ENCODE data around the gene ACP1. TPM values are rescaled to one million over a fixed set of nuclear protein-coding genes. Genes with fewer than 3 reads are reported as not detected.
A peak's percentile ranks its signal among the peaks of the same experiment; 100 is the strongest.

The ACP1 gene
- total RNA-seq, 1 experiment from 2014 or later, result 90.9 TPM

DNA sequence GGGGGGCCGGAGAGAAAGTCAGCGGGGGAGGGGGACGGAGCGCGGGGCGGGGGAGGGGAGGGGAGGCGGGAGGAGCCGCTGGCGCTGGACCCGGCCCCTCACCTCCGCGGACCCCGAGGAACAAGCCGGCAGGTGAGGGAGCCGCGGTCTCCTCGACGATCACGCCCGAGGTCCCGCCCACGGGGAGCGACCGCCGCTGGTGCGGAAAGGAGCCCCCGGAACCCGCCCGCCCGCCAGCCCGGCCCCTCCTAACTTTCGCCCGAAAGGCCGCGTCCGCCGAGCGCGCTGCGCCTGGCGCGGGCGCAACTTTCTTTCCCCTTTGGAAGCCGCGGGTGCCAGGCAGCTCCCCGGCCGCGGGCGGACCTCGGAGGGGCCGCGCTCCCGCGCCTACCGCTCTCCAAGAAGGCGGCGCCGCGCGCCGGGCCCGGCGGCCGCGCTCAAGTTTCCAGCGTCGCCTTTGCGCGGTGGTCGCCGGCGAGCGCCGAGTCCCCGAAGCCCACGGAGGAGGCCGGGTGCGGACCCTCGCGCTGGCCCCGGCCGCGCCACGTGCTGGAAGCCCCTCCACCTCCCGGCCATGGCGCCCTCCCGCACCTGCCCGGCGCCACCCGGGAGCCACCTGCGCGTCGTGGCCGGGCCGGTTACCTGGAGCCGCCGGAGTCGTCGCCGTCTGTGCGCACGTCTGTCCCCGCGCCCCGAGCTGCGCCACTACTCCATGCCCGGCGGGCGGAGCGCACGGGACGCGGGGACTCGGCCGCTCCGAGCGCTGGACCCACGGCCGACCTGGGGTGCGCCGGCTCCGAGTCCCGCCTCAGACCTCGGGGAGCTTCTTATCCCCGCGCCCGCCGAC is 23.4 kb downstream of the ACP1 start, which contains the start of gene ALKAL2:
Gene ALKAL2 (minus strand): TSS at position 181 of the 847 bp plus-strand sequence. CDS start 256 bp downstream, outside the sequence.
- peak; percentile 39; the same call in 1 of the 2 replicates for ATAC-seq
- BruUV-seq (replicated peaks), result no TSS peak
- POLR2A ChIA-PET, result interaction anchor here (0.7 kb wide), 2 partner anchors 216 to 346 kb away, joined by 3 to 4 read pairs; no protein-coding TSS in a partner anchor
- no peak for DNase-seq (ENCODE audit: low read depth, low spot score)
- Histone ChIP-seq H3K27me3 (ENCODE audit: control insufficient read depth, insufficient read depth, low read length) (peaks cover 16% of the 10 kb centered on the region), H3K4me3 (ENCODE audit: low read depth in 2 of 2, low read length in 2 of 2) (peak within 1 kb of the TSS in 1 of 2 experiments; percentile 11; a peak in 2 of 4 replicates), H3K27ac (ENCODE audit: low read length) (no peak within 1 kb of the TSS), H3K36me3 (ENCODE audit: control insufficient read depth, insufficient read depth, low read length) (no peaks in the 10 kb centered on the region), H3K4me1 (ENCODE audit: control insufficient read depth, insufficient read depth, low read length) (no peaks in the 10 kb centered on the region; the same call in none of the 2 replicates), H3K9me3 (ENCODE audit: control insufficient read depth, insufficient read depth, low read depth, low read length) (no peaks in the 10 kb centered on the region)
- in situ Hi-C loops (cut with HindIII; ENCODE audit: low pct_unique_long_range_greater_than_20kb, low sequenced_read_pairs), result no loop called here
- TF ChIP-seq, protein P1, sequence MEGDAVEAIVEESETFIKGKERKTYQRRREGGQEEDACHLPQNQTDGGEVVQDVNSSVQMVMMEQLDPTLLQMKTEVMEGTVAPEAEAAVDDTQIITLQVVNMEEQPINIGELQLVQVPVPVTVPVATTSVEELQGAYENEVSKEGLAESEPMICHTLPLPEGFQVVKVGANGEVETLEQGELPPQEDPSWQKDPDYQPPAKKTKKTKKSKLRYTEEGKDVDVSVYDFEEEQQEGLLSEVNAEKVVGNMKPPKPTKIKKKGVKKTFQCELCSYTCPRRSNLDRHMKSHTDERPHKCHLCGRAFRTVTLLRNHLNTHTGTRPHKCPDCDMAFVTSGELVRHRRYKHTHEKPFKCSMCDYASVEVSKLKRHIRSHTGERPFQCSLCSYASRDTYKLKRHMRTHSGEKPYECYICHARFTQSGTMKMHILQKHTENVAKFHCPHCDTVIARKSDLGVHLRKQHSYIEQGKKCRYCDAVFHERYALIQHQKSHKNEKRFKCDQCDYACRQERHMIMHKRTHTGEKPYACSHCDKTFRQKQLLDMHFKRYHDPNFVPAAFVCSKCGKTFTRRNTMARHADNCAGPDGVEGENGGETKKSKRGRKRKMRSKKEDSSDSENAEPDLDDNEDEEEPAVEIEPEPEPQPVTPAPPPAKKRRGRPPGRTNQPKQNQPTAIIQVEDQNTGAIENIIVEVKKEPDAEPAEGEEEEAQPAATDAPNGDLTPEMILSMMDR (IDR thresholded peaks at IDR 0.05), result no peak
- TF ChIP-seq TCF7L2 (IDR thresholded peaks at IDR 0.05; ENCODE audit: low read depth, low read length) (no peak), POLR2AphosphoS5 (IDR thresholded peaks at IDR 0.05; ENCODE audit: low read depth, low read length) (no peak), SIN3A (IDR thresholded peaks at IDR 0.05; ENCODE audit: borderline replicate concordance, insufficient read depth, low read depth, low read length) (no peak)
- TF ChIP-seq, protein P2, sequence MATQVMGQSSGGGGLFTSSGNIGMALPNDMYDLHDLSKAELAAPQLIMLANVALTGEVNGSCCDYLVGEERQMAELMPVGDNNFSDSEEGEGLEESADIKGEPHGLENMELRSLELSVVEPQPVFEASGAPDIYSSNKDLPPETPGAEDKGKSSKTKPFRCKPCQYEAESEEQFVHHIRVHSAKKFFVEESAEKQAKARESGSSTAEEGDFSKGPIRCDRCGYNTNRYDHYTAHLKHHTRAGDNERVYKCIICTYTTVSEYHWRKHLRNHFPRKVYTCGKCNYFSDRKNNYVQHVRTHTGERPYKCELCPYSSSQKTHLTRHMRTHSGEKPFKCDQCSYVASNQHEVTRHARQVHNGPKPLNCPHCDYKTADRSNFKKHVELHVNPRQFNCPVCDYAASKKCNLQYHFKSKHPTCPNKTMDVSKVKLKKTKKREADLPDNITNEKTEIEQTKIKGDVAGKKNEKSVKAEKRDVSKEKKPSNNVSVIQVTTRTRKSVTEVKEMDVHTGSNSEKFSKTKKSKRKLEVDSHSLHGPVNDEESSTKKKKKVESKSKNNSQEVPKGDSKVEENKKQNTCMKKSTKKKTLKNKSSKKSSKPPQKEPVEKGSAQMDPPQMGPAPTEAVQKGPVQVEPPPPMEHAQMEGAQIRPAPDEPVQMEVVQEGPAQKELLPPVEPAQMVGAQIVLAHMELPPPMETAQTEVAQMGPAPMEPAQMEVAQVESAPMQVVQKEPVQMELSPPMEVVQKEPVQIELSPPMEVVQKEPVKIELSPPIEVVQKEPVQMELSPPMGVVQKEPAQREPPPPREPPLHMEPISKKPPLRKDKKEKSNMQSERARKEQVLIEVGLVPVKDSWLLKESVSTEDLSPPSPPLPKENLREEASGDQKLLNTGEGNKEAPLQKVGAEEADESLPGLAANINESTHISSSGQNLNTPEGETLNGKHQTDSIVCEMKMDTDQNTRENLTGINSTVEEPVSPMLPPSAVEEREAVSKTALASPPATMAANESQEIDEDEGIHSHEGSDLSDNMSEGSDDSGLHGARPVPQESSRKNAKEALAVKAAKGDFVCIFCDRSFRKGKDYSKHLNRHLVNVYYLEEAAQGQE (IDR thresholded peaks at IDR 0.05; ENCODE audit: insufficient read depth in 1 of 2, low read depth in 2 of 2, low read length in 1 of 2), result no peak
- intact Hi-C loops (cut with micrococcal nuclease; ENCODE audit: unreplicated experiment), result no loop called here
- CTCF ChIA-PET, result interaction anchor here (0.7 kb wide), 1 partner anchor 78 kb away, joined by 9 read pairs; no protein-coding TSS in a partner anchor

DNA sequence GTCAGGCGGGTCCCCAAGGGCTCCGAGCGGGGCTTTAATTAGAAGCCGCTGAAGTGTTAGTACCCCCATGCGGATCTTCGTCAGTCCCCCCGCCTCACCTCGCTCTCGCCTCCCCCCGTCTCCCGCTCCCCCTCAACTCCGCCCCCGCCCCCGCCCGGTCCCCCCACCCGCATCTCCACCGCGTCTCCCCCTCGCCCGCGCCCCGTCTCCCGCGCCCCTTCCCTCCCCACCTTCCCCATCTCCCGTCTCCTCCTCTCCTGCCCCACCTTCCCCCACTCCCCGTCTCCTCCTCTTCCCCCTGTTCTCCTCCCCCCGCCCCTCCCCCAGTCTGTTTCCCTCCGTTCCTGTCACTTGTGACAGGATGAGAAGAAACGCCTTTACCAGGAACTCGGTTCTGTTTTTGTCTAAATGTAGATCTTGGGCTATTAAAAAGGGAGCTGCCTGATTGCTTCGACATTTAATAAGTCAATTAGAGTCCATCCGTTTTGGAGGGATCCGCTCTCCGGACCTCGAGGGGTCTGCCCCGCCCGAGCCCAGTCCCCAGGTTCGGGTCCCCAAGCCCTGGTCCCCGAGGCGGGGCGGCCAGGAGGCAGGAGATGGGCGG is 24.1 kb downstream of the ACP1 start:
- ChIA-PET CTCF (no interaction called here), POLR2A (interaction anchor here (0.7 kb wide), 1 partner anchor 345 kb away, joined by 3 read pairs; no protein-coding TSS in a partner anchor)
- no peak for ATAC-seq
- BruUV-seq (replicated peaks), result no TSS peak
- TF ChIP-seq, protein P1 (IDR thresholded peaks at IDR 0.05), result no peak
- H3K4me1 ChIP-seq (ENCODE audit: control insufficient read depth, insufficient read depth, low read length), result no peaks in the 10 kb centered on the region; the same call in none of the 2 replicates
- no peak for DNase-seq (ENCODE audit: low read depth, low spot score)
- H3K36me3 ChIP-seq (ENCODE audit: control insufficient read depth, insufficient read depth, low read length), result no peaks in the 10 kb centered on the region
- peaks cover 16% of the 10 kb centered on the region for H3K27me3 ChIP-seq (ENCODE audit: control insufficient read depth, insufficient read depth, low read length)
- intact Hi-C loops (cut with micrococcal nuclease; ENCODE audit: unreplicated experiment), result no loop called here
- no peak overlapping the region for H3K27ac ChIP-seq (ENCODE audit: low read length)
- in situ Hi-C loops (cut with HindIII; ENCODE audit: low pct_unique_long_range_greater_than_20kb, low sequenced_read_pairs), result no loop called here
- no peaks in the 10 kb centered on the region for H3K9me3 ChIP-seq (ENCODE audit: control insufficient read depth, insufficient read depth, low read depth, low read length)
- H3K4me3 ChIP-seq (ENCODE audit: low read depth in 2 of 2, low read length in 2 of 2), result peak overlapping the region; percentile 43 to 63

Measured in Panc1 (cell line).